ENCODE measurements around the gene EXO5. TPM values are rescaled to one million over a fixed set of nuclear protein-coding genes. Genes with fewer than 3 reads are reported as not detected.
A peak's percentile ranks its signal among the peaks of the same experiment; 100 is the strongest.
"Not testable (repeated sequence)": the region's sequence is repeated elsewhere in the genome, so short reads cannot be mapped to it uniquely, and the experiment has no call there.

Gene EXO5
- total RNA-seq, 2 donors from 2014 or later: 13.6 to 17.5 TPM

- Mint-ChIP-seq H3K4me1 (ENCODE audit: low read depth) (no peaks in the 10 kb centered on the region), H3K9me3 (peaks cover 20 to 36% of the 10 kb centered on the region in 2 donors), H3K4me3 (no peak overlapping the region), H3K27me3 (ENCODE audit: low read depth) (no peaks in the 10 kb centered on the region), H3K36me3 (ENCODE audit: insufficient read depth in 2 of 2) (peaks cover 26 to 45% of the 10 kb centered on the region in 2 donors), H3K27ac (no peak overlapping the region)
- DNase-seq: no peak
- ATAC-seq (replicated peaks in 1 of 2): no peak
Measured at GRCh38 chr1:40519517-40519916, 10.9 kb downstream of the EXO5 start.

GRCh38 chr1:40530735-40531380, 22.3 kb downstream of the EXO5 start:
- peaks cover 14% of the 10 kb centered on the region in 2 donors for H3K36me3 Mint-ChIP-seq (ENCODE audit: insufficient read depth in 2 of 2)
- DNase-seq (peak in 1 of 2 donors; percentile 2), ATAC-seq (replicated peaks in 1 of 2) (peak in 1 of 2 donors; percentile 1)
- peaks cover 12 to 14% of the 10 kb centered on the region in 2 donors for H3K9me3 Mint-ChIP-seq
- peaks cover 25% of the 10 kb centered on the region for H3K4me1 Mint-ChIP-seq (ENCODE audit: low read depth)
- peaks cover 13% of the 10 kb centered on the region for H3K27me3 Mint-ChIP-seq (ENCODE audit: low read depth)
- H3K27ac Mint-ChIP-seq: peak overlapping the region; percentile 95
- peak overlapping the region; percentile 96 to 97 for H3K4me3 Mint-ChIP-seq

GRCh38 chr1:40531381-40532061, 23.0 kb downstream of the EXO5 start, which contains the start of gene ZNF684:
Gene ZNF684 (plus strand): TSS chr1:40531637. CDS start chr1:40533167, 1,530 bp downstream.
- ATAC-seq (replicated peaks in 1 of 2) (peak; percentile 98 to 99), DNase-seq (peak; percentile 85 to 87)
- Mint-ChIP-seq H3K9me3 (peaks cover 7 to 10% of the 10 kb centered on the region in 2 donors), H3K27me3 (ENCODE audit: low read depth) (peaks cover 7% of the 10 kb centered on the region), H3K4me3 (peak within 1 kb of the TSS; percentile 96 to 97), H3K4me1 (ENCODE audit: low read depth) (peaks cover 25% of the 10 kb centered on the region), H3K36me3 (ENCODE audit: insufficient read depth in 2 of 2) (peaks cover 13% of the 10 kb centered on the region in 2 donors), H3K27ac (peak within 1 kb of the TSS; percentile 95)

- Mint-ChIP-seq H3K27me3 (ENCODE audit: low read depth) (peaks cover 7% of the 10 kb centered on the region), H3K4me3 (peak overlapping the region; percentile 96 to 97), H3K27ac (peak overlapping the region; percentile 95), H3K4me1 (ENCODE audit: low read depth) (peaks cover 25% of the 10 kb centered on the region), H3K9me3 (peaks cover 7 to 10% of the 10 kb centered on the region in 2 donors), H3K36me3 (ENCODE audit: insufficient read depth in 2 of 2) (peaks cover 13% of the 10 kb centered on the region in 2 donors)
- DNase-seq (no peak), ATAC-seq (replicated peaks in 1 of 2) (no peak)
Measured at GRCh38 chr1:40532062-40532389, 23.5 kb downstream of the EXO5 start.

GRCh38 chr1:40532844-40533424, 24.4 kb downstream of the EXO5 start:
- DNase-seq (peak; percentile 35 to 37), ATAC-seq (replicated peaks in 1 of 2) (peak in 1 of 2 donors; percentile 26)
- Mint-ChIP-seq H3K36me3 (ENCODE audit: insufficient read depth in 2 of 2) (peaks cover 15 to 17% of the 10 kb centered on the region in 2 donors), H3K9me3 (peaks cover 10% of the 10 kb centered on the region in 2 donors), H3K27ac (no peak overlapping the region), H3K4me1 (ENCODE audit: low read depth) (peaks cover 25% of the 10 kb centered on the region), H3K27me3 (ENCODE audit: low read depth) (peaks cover under 1% of the 10 kb centered on the region), H3K4me3 (peak overlapping the region; percentile 96 to 97)

- ATAC-seq (replicated peaks in 1 of 2) (no peak), DNase-seq (no peak)
- Mint-ChIP-seq H3K36me3 (ENCODE audit: insufficient read depth in 2 of 2) (peaks cover 12 to 17% of the 10 kb centered on the region in 2 donors), H3K27ac (no peak overlapping the region), H3K4me3 (no peak overlapping the region), H3K4me1 (ENCODE audit: low read depth) (peaks cover 25% of the 10 kb centered on the region), H3K9me3 (peaks cover 10% of the 10 kb centered on the region in 2 donors), H3K27me3 (ENCODE audit: low read depth) (no peaks in the 10 kb centered on the region)
Measured at GRCh38 chr1:40534589-40534988, 26.0 kb downstream of the EXO5 start.

- no peaks in the 10 kb centered on the region for H3K27me3 Mint-ChIP-seq (ENCODE audit: low read depth)
- H3K4me3 Mint-ChIP-seq: no peak overlapping the region
- no peak overlapping the region for H3K27ac Mint-ChIP-seq
- peaks cover 21% of the 10 kb centered on the region for H3K4me1 Mint-ChIP-seq (ENCODE audit: low read depth)
- peaks cover 5 to 7% of the 10 kb centered on the region in 2 donors for H3K9me3 Mint-ChIP-seq
- ATAC-seq (replicated peaks in 1 of 2) (no peak), DNase-seq (no peak)
- H3K36me3 Mint-ChIP-seq (ENCODE audit: insufficient read depth in 2 of 2): peaks cover 10 to 15% of the 10 kb centered on the region in 2 donors
Measured at GRCh38 chr1:40535732-40536131, 27.2 kb downstream of the EXO5 start.

GRCh38 chr1:40539338-40539737, 30.8 kb downstream of the EXO5 start:
- Mint-ChIP-seq H3K4me1 (ENCODE audit: low read depth) (no peaks in the 10 kb centered on the region), H3K27me3 (ENCODE audit: low read depth) (no peaks in the 10 kb centered on the region)

GRCh38 chr1:40546957-40547356, 38.4 kb downstream of the EXO5 start:
- Mint-ChIP-seq H3K4me1 (ENCODE audit: low read depth) (no peaks in the 10 kb centered on the region), H3K9me3 (peaks cover 11 to 14% of the 10 kb centered on the region in 2 donors), H3K27me3 (ENCODE audit: low read depth) (no peaks in the 10 kb centered on the region), H3K4me3 (no peak overlapping the region), H3K27ac (no peak overlapping the region), H3K36me3 (ENCODE audit: insufficient read depth in 2 of 2) (peaks cover 26 to 51% of the 10 kb centered on the region in 2 donors)
- ATAC-seq (replicated peaks in 1 of 2) (no peak), DNase-seq (no peak)

More at GRCh38 chr1:40539338-40539737, 30.8 kb downstream of the EXO5 start:
- H3K27ac Mint-ChIP-seq: no peak overlapping the region
- no peak overlapping the region for H3K4me3 Mint-ChIP-seq
- DNase-seq (no peak), ATAC-seq (replicated peaks in 1 of 2) (no peak)
- H3K9me3 Mint-ChIP-seq: peaks cover 0 to 3% of the 10 kb centered on the region in 2 donors
- H3K36me3 Mint-ChIP-seq (ENCODE audit: insufficient read depth in 2 of 2): peaks cover 10 to 32% of the 10 kb centered on the region in 2 donors

GRCh38 chr1:40553017-40553416, 44.5 kb downstream of the EXO5 start:
- Mint-ChIP-seq H3K27ac (no peak overlapping the region), H3K9me3 (peaks cover 0 to 2% of the 10 kb centered on the region in 2 donors), H3K4me1 (ENCODE audit: low read depth) (no peaks in the 10 kb centered on the region), H3K27me3 (ENCODE audit: low read depth) (no peaks in the 10 kb centered on the region), H3K4me3 (no peak overlapping the region), H3K36me3 (ENCODE audit: insufficient read depth in 2 of 2) (peaks cover 2 to 5% of the 10 kb centered on the region in 2 donors)
- ATAC-seq (replicated peaks in 1 of 2): no peak
- DNase-seq: no peak

GRCh38 chr1:40554807-40555206, 46.2 kb downstream of the EXO5 start:
- H3K27ac Mint-ChIP-seq; DNase-seq; H3K36me3 Mint-ChIP-seq (ENCODE audit: insufficient read depth in 2 of 2); H3K27me3 Mint-ChIP-seq (ENCODE audit: low read depth); H3K9me3 Mint-ChIP-seq; H3K4me3 Mint-ChIP-seq; ATAC-seq (replicated peaks in 1 of 2); H3K4me1 Mint-ChIP-seq (ENCODE audit: low read depth): not testable (repeated sequence)

- Mint-ChIP-seq H3K4me3 (no peak overlapping the region), H3K27ac (no peak overlapping the region), H3K4me1 (ENCODE audit: low read depth) (no peaks in the 10 kb centered on the region), H3K9me3 (no peaks in the 10 kb centered on the region), H3K36me3 (ENCODE audit: insufficient read depth in 2 of 2) (no peaks in the 10 kb centered on the region), H3K27me3 (ENCODE audit: low read depth) (no peaks in the 10 kb centered on the region)
- DNase-seq (no peak), ATAC-seq (replicated peaks in 1 of 2) (no peak)
Measured at GRCh38 chr1:40556121-40556520, 47.6 kb downstream of the EXO5 start.

- H3K36me3 Mint-ChIP-seq (ENCODE audit: insufficient read depth in 2 of 2); H3K4me3 Mint-ChIP-seq; H3K9me3 Mint-ChIP-seq; ATAC-seq (replicated peaks in 1 of 2); H3K27me3 Mint-ChIP-seq (ENCODE audit: low read depth); DNase-seq; H3K27ac Mint-ChIP-seq: not testable (repeated sequence)
- H3K4me1 Mint-ChIP-seq (ENCODE audit: low read depth): peaks cover 11% of the 10 kb centered on the region
Measured at GRCh38 chr1:40558241-40558640, 49.7 kb downstream of the EXO5 start.

Measured in activated T-cell treated with anti-CD3 and anti-CD28 coated beads, Interleukin-2, amount 50 U/mL, for 72 hours (primary cell).